NB4 (cell line): ENCODE measurements around the gene ECM2.

Experiments
- CTCF ChIP-seq: IDR thresholded peaks from one replicate; pipeline ENCODE4 v1.5.1; 2012; ENCODE audit warnings: low read depth, low read length
- MAX ChIP-seq: IDR thresholded peaks from 2 replicates; pipeline ENCODE4 v1.6.1; 2011; ENCODE audit warnings: low read depth, low read length
- MYC ChIP-seq: IDR thresholded peaks from 2 replicates; pipeline ENCODE4 v1.6.1; 2011; ENCODE audit warnings: low read depth, low read length
- POLR2A ChIP-seq: IDR thresholded peaks from 2 replicates; pipeline ENCODE4 v1.6.1; 2011; ENCODE audit warnings: mild to moderate bottlenecking; ENCODE audit not compliant: insufficient read length; ENCODE audit errors: extremely low read depth

- no peak for TF ChIP-seq CTCF
- no peak for TF ChIP-seq MAX
- TF ChIP-seq MYC = no peak
- TF ChIP-seq POLR2A = no peak
Observed at GRCh38 chr9:92463387-92463786, 72.4 kb downstream of the ECM2 start.
